Measurements from ENCODE around the gene ADAMTS18.
A peak's percentile ranks its signal among the peaks of the same experiment; 100 is the strongest.
"Not testable (repeated sequence)": the region's sequence is repeated elsewhere in the genome, so short reads cannot be mapped to it uniquely, and the experiment has no call there.

ADAMTS18 gene

DNA sequence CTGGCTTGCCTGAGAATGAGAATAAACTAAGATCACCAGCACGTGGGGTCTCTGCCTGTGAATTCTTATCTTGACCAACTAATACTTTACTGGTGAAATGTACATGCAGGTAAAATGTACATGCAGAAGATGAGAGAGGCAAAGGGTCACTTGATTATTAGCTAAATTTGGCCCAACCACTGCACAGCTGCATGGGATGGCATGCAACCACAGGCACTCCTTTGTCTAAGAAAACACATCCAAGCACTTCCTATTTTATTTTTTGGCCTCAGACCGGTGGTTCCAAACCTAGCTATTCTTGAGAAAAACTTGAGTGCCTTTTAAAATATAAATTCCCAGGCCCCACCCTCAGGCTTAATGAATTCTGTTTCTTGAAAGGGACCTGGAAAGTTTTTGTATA, 157.7 kb downstream of the ADAMTS18 start:
- no peak for DNase-seq

- no peak for DNase-seq
Observed at GRCh38 chr16:77276661-77277060, 158.2 kb downstream of the ADAMTS18 start.

- not testable (repeated sequence) for DNase-seq
Observed at GRCh38 chr16:77275303-77275702, 159.5 kb downstream of the ADAMTS18 start.

DNA sequence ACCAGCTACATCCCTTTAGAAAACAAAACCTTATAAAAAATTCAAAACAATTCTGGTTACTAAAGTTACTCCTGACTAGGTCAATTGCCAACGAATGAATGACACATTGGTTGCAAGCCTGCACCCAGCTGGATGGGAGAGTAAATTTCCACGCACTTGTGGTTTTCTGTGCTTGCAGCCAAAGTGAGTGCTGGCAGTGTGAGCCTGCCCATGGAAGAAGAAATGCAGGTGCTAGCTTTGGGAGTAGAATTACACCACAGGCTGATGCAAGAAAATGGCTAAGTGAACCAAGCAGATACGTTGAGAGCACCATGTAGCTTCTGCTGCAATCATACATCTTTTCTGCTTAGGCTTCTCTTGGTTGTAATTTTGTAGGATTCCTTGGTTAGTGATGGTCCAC, 161.0 kb downstream of the ADAMTS18 start:
- peak; percentile 30 for DNase-seq

GRCh38 chr16:77271532-77272426, 163.1 kb downstream of the ADAMTS18 start:
- no peak for DNase-seq

DNA sequence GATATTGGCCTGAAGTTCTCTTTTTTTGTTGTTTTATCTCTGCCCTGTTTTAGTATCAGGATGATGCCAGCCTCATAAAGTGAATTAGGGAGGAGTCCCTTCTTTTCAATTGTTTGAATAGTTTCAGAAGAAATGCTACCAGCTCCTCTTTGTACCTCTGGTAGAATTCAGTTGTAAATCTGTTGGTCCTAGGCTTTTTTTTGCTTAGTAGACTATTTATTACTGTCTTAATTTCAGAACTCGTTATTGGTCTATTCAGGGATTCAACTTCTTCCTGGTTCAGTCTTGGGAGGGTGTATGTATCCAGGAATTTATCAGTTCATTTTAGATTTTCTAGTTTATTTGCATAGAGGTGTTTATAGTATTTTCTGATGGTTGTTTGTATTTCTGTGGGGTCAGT, 168.6 kb downstream of the ADAMTS18 start:
- not testable (repeated sequence) for DNase-seq

GRCh38 chr16:77262971-77263370, 171.9 kb downstream of the ADAMTS18 start:
- no peak for DNase-seq

GRCh38 chr16:77250400-77250799, 184.4 kb downstream of the ADAMTS18 start:
- peak; percentile 60 for DNase-seq

GRCh38 chr16:77246150-77246549, 188.7 kb downstream of the ADAMTS18 start:
- DNase-seq: no peak

DNA sequence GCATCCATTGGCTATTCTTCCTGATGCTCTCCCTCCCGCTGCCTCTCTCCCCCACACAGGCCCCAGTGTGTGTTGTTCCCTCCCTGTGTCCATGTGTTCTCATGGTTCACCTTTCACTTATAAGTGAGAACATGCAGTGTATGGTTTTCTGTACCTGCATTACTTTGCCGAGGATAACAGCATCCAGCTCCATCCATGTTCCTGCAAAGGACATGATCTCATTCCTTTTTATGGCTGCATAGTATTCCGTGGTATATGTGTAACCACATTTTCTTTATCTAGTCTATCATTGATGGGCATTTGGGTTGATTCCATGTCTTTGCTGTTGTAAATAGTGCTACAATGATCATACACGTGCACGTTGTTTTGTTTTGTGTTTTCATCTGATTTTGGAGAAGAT, 192.4 kb downstream of the ADAMTS18 start:
- DNase-seq: not testable (repeated sequence)

DNA sequence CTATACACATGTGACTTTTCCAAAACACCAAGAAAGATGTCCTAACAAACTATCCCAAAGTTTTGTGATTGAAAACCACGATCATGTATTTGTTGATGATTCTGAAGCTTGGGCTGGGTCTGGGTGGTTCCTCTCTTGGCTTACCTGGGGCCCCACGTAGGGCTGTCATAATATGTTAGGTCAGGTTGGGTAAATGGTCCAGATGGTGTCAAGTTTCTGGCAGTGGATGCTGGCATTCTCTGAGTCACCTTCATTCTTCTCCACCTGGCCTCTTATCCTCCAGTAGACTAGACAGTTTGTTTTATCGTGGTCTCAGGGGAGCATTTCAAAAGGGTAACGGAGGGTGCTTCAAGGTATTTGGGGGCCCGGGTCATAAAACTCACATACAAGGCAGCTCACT, 196.2 kb downstream of the ADAMTS18 start:
- DNase-seq: no peak

DNA sequence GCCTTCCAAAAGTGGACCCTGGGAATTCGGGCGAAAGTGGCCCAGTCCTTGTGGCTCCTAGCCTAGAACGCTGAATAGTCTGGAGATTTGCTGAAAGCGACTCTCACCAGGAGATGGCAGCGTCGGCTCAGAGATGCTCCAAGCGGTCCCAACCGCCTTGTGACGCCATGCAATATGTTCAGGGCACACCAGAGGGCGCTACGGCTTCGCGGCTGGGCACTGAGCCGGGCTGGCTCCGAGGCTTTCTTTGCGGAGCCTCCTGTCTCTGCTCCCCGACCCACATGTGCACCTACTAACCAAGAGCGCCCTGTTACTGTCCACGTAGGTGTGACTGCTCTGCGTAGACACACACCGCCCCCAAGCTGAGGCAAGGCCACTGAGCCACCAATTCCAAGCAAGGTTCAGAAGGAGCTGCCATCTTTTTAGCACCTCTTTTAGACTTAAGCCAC, 198.7 kb downstream of the ADAMTS18 start:
- peak; percentile 73 for DNase-seq

DNA sequence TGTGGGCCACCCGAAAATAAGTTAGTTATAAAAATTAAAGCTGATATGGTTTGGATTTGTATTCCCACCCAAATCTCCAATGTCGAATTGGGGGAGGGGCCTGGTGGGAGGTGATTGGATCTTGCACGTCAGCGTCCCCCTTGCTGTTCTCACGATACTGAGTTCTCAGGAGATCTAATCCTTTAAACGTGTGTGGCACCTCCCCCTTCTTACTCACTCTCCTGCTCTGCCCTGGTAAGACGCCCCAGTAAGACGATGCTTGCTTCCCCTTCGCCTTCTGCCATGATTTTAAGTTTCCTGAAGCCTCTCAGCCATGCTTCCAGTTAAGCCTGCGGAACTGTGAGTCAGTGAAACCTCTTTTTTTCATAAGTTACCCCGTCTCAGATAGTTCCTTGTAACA, 200.2 kb downstream of the ADAMTS18 start:
- DNase-seq: no peak

GRCh38 chr16:77233799-77234519, 200.9 kb downstream of the ADAMTS18 start:
- no peak for DNase-seq

Measured in fibroblast of skin of abdomen (primary cell).